ENCODE measurements around the gene SND1. TPM values are rescaled to one million over a fixed set of nuclear protein-coding genes. Genes with fewer than 3 reads are reported as not detected.

SND1 gene
- total RNA-seq, 1 experiment from 2014 or later = 218 TPM

DNA sequence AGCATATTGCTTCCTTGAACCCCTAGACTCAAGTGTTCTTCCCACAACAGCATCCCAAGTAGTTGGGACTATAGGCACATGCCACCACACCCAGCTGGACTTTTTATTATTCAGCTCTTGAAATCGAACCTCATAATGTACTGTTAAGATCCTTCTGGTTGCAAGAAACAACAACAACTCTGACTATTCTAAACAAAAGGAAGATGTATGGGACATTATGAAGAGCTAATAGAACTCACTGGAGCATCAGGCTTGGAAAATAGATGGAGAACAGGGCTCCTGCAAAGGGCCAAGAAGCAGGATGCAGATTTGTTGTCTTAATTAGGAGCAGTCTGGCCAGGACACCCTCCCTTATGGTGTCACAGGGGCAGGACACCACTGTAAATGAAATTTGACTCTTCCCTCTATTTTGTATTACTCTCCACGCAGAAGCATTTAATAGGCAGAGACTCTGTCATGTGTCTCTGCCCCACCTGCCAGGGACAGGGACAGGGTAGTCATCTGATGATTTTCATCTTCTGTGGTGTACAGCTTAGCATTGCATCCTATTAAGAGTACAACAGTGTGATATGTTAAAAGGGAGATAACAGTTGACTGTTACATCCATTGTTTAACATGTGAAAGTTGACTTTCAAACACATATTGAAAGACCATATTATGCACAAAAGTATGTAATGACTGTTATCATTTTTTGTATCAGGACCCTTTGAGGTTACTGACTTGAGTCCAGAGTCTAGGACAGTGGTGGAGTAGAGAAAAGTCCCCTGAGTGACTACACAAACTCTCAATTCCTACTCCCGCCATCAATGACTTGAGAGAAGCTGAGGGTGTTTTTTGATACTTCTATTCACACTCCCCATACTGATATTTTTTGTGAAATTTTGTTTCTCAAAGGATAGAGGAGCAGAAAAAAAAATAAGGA lies 222.0 kb downstream of the SND1 start:
- no peaks in the 10 kb centered on the region for H3K36me3 Mint-ChIP-seq (ENCODE audit: insufficient read depth in 1 of 3, low read depth in 3 of 3)
- Histone ChIP-seq H3K27me3 (ENCODE audit: insufficient read depth, low read length) (no peaks in the 10 kb centered on the region), H3K79me2 (ENCODE audit: insufficient read depth, low read length) (no peaks in the 10 kb centered on the region), H3K18ac (ENCODE audit: insufficient read length, low read depth, low read length) (no peak overlapping the region), H3K4ac (ENCODE audit: low read depth, low read length) (no peak overlapping the region), H3K4me2 (ENCODE audit: insufficient read depth, insufficient read length, low read length) (no peak overlapping the region), H3K9ac (ENCODE audit: extremely low read depth, insufficient read length, low read length) (no peak overlapping the region), H2BK12ac (ENCODE audit: insufficient read length, low read depth, low read length) (no peak overlapping the region), H3K9me3 (ENCODE audit: control insufficient read depth, low read depth, low read length) (no peaks in the 10 kb centered on the region), H3K23me2 (ENCODE audit: insufficient read length, low read depth, low read length, poor library complexity, severe bottlenecking) (no peaks in the 10 kb centered on the region), H4K91ac (ENCODE audit: insufficient read length, low read depth, low read length) (no peak overlapping the region), H4K20me1 (ENCODE audit: control insufficient read depth, insufficient read depth, insufficient read length) (no peaks in the 10 kb centered on the region), H3K23ac (ENCODE audit: insufficient read length, low read depth, low read length) (no peak overlapping the region), H3K27ac (ENCODE audit: insufficient read length, low read depth, low read length) (no peak overlapping the region), H2AFZ (ENCODE audit: low read length) (no peak overlapping the region), H2BK20ac (ENCODE audit: low read depth, low read length, poor library complexity, severe bottlenecking) (no peak overlapping the region), H4K8ac (replicated peaks; ENCODE audit: insufficient read length, low read depth, low read length) (no peak overlapping the region), H2AK5ac (ENCODE audit: insufficient read length, low read length) (no peak overlapping the region), H2BK15ac (ENCODE audit: low read depth, low read length) (no peak overlapping the region), H2BK5ac (ENCODE audit: insufficient read length, low read length) (no peak overlapping the region), H3K14ac (ENCODE audit: insufficient read depth, low read length) (no peak overlapping the region), H2BK120ac (ENCODE audit: low read depth, low read length, poor library complexity, severe bottlenecking) (no peak overlapping the region), H3K56ac (ENCODE audit: insufficient read length, low read depth, low read length) (no peak overlapping the region), H3K79me1 (ENCODE audit: insufficient read depth, low read depth, low read length, poor library complexity, severe bottlenecking) (peaks cover 3% of the 10 kb centered on the region), H4K5ac (ENCODE audit: insufficient read length, low read depth, low read length) (no peak overlapping the region), H3K4me1 (ENCODE audit: insufficient read depth, low read length) (no peaks in the 10 kb centered on the region), H3T11ph (ENCODE audit: low read length) (no peak overlapping the region)
- no CpG with 5 or more reads among the region's 3 CpGs for WGBS (ENCODE audit: extremely low coverage, insufficient read length, low lambda C conversion rate)
- peaks cover 8% of the 10 kb centered on the region in 2 experiments; a peak in 3 of 4 replicates for H3K4me1 Mint-ChIP-seq
- no peaks in the 10 kb centered on the region for H3K27me3 Mint-ChIP-seq (ENCODE audit: low read depth)
- no peak overlapping the region for H3K4me3 Mint-ChIP-seq
- no peaks in the 10 kb centered on the region for H3K9me3 Mint-ChIP-seq
- TF ChIP-seq, protein P1, sequence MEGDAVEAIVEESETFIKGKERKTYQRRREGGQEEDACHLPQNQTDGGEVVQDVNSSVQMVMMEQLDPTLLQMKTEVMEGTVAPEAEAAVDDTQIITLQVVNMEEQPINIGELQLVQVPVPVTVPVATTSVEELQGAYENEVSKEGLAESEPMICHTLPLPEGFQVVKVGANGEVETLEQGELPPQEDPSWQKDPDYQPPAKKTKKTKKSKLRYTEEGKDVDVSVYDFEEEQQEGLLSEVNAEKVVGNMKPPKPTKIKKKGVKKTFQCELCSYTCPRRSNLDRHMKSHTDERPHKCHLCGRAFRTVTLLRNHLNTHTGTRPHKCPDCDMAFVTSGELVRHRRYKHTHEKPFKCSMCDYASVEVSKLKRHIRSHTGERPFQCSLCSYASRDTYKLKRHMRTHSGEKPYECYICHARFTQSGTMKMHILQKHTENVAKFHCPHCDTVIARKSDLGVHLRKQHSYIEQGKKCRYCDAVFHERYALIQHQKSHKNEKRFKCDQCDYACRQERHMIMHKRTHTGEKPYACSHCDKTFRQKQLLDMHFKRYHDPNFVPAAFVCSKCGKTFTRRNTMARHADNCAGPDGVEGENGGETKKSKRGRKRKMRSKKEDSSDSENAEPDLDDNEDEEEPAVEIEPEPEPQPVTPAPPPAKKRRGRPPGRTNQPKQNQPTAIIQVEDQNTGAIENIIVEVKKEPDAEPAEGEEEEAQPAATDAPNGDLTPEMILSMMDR (conservative IDR thresholded peaks at IDR 0.05) = no peak
- H3K27ac Mint-ChIP-seq = no peak overlapping the region
- DNase-seq = no peak

All from H9 (cell line).